ENCODE results near the gene PPARD. TPM values are rescaled to one million over a fixed set of nuclear protein-coding genes. Genes with fewer than 3 reads are reported as not detected.
A peak's percentile ranks its signal among the peaks of the same experiment; 100 is the strongest.
"Not testable (repeated sequence)": the region's sequence is repeated elsewhere in the genome, so short reads cannot be mapped to it uniquely, and the experiment has no call there.

The PPARD gene
- total RNA-seq, 1 donor from 2014 or later = 14.7 TPM

DNA sequence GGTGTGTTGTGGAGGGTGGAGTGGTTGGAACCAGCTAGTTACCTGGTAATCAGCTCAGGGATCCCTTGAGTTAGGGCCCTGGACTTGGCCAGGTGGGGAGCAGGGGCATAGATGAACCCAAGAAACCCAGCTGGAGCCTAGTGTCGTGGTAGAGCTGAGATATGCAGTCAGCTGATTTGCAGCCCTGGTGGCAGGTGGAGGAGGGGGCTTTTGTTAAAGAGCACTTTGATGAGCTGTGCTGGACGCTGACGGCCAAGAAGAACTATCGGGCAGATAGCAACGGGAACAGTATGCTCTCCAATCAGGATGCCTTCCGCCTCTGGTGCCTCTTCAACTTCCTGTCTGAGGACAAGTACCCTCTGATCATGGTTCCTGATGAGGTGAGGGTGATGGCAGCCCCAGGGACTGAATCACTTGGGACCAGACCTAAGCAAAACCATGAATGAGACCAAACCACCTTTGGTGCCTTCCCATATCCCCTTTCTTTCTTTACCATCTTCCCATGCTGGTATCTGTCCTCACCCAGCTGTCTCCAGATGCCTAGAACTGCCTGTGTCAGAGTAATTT is 32.0 kb upstream of the PPARD start:
- ATAC-seq (peak; percentile 16), DNase-seq (ENCODE audit: missing footprints) (no peak)
- intact Hi-C loops (cut with DNase I) = no loop called here

DNA sequence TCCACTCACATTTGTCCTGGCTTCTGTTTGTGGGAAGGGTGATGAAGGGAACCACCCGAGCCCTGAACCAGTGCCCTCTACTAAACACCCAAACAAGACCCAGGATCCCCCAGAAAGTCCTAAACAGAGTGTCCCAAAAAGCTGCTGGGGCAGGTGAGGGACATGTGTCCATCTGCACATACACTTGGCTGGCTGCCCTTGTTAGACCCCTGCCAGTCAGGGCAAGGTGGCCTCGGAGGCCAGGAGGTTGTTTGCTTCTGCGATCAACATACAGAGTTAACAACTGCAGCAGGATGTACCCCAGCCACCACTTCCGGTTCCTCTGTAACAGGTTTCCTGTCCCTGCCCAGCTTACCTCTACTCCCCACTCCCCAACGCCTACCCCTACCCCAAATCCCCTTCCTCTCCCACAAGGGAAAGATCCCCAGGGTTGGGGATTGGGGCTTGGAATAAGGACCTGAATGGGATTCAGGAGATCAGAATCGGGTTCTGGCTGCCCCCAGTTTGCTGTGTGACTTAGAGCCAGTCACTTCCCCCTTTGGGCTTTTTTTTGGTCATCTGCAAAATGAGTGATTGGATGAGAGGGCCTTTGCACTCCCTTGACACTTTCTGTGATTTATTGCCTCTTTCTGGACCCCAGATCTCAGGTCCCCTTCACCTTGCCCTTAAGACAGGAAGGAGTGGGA is 30.8 kb upstream of the PPARD start:
- DNase-seq (ENCODE audit: missing footprints) = no peak
- ATAC-seq = no peak

DNA sequence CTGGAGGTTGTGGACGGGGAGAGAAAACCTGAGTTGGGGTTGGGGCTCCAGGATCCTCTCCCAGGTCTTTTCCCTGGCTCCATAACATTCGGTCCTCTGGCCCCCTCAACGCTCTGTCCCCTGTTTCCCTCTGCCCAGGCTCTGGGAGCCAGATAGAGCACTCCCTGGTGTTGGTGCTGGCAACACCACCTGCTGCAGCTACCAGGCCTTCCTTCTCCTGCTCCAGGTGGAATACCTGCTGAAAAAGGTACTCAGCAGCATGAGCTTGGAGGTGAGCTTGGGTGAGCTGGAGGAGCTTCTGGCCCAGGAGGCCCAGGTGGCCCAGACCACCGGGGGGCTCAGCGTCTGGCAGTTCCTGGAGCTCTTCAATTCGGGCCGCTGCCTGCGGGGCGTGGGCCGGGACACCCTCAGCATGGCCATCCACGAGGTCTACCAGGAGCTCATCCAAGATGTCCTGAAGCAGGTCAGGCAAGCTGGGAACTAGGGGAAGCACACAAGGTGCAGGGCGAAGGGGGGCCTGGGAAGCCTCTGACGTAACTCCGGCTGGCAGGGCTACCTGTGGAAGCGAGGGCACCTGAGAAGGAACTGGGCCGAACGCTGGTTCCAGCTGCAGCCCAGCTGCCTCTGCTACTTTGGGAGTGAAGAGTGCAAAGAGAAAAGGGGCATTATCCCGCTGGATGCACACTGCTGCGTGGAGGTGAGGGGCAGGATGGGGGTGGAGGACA is 30.1 kb upstream of the PPARD start:
- intact Hi-C loops (cut with DNase I) = no loop called here
- DNase-seq (ENCODE audit: missing footprints) = no peak
- no peak for ATAC-seq

More for the DNA sequence above, 30.8 kb upstream of the PPARD start:
- intact Hi-C loops (cut with DNase I) = no loop called here

DNA sequence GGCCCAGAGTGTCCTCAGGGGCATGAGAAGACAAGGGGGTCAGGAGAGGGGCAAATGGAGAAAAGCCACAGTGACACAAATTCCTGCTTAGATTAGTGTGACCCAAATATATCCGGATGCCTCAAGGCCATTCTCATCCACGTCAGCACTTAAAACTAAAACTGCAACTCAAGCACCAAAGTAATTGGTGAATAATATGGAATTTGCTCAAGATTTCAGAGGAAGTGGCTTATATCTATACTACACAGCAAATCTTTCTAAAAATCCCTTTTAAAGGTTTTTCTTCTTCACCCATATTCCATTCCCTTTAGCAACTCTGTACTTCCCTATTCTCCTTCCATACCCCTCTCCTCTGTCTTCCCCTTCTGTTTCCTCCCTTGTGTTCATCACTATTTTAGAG is 29.6 kb upstream of the PPARD start:
- DNase-seq (ENCODE audit: missing footprints) (no peak), ATAC-seq (no peak)
- intact Hi-C loops (cut with DNase I) = no loop called here

DNA sequence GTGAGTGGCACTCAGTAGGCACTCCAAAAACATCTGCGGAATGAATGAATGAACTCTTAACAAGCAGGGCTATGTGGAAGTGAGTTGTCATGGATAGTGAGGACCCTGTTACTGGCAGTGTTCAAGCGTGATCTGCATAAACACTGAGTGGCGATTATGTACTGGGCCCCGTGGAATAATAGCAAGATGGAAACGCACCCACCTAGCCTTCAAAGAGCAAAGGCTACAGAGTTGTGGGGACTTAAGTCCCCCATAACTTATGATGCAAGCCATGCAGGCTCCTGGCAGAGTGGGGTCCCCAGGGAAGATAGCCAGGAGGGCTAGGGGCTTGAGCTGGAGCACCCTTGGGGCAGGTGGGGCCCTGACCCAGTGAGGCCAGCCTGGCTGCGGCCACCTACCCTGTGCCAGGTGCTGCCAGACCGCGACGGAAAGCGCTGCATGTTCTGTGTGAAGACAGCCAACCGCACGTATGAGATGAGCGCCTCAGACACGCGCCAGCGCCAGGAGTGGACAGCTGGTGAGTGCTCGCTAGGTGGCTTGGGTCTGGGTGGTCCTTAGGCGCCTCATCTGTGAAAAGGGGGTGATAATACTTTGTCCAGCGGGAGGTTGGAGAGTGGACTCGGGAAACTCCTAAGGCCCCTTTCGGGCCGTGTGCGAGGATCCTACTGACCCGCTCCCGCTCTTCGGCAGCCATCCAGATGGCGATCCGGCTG is 24.7 kb upstream of the PPARD start:
- intact Hi-C loops (cut with DNase I) = no loop called here
- no peak for DNase-seq (ENCODE audit: missing footprints)

DNA sequence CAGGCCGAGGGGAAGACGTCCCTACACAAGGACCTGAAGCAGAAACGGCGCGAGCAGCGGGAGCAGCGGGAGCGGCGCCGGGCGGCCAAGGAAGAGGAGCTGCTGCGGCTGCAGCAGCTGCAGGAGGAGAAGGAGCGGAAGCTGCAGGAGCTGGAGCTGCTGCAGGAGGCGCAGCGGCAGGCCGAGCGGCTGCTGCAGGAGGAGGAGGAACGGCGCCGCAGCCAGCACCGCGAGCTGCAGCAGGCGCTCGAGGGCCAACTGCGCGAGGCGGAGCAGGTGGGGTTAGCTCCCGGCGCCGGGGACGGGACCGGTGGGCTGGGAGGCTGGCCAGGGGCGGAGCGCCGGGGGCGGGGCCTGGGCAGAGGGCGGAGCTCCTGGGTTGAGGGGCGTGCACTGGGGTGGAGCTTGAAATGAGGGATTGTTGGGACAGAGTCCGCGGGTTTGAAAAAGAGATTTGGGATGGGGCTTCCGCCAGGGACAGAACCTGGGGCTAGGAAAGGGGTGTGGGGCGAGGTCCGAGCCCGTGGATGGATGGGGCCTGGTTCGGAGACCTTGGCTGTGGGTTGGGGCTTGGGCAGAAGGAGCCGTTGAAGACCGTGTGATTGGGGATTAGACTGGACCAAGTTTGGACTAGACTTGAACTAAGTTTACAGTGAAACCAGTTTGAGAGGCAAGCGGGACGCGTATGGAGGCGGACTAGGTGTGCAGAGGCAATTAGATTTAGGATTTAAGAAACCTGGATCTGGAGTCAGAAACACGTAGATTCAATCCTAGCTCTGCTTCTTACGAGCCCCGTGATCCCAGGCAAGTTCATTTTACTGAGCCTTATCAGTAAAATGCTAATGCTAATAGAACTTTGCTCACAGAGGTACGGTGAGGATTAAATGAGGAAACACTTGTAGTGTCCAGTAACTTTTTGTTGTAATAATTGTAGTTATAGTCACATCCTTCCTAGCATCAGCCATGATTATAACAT is 23.9 kb upstream of the PPARD start:
- ATAC-seq = peak; percentile 99
- intact Hi-C loops (cut with DNase I) = no loop called here
- DNase-seq (ENCODE audit: missing footprints) = peak; percentile 81

More for the DNA sequence above, 24.7 kb upstream of the PPARD start:
- ATAC-seq = peak; percentile 30

DNA sequence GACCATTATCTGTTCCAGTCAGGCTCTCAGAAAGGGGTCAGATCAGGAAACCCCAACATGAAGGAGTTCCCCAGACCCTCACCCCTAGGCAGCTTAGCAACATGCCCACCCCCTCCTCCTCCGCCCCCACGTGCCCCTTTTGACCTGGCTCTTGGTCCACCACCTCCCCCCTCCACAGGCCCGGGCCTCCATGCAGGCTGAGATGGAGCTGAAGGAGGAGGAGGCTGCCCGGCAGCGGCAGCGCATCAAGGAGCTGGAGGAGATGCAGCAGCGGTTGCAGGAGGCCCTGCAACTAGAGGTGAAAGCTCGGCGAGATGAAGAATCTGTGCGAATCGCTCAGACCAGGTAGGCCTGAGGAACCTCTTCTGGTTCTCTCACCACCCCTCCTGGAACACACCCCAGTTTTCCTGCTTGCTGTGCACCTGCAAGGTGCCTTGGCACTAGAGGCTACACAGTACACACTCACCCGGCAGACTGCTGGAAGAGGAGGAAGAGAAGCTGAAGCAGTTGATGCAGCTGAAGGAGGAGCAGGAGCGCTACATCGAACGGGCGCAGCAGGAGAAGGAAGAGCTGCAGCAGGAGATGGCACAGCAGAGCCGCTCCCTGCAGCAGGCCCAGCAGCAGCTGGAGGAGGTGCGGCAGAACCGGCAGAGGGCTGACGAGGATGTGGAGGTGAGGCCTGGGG is 22.9 kb upstream of the PPARD start:
- ATAC-seq = no peak
- no peak for DNase-seq (ENCODE audit: missing footprints)
- intact Hi-C loops (cut with DNase I) = no loop called here

DNA sequence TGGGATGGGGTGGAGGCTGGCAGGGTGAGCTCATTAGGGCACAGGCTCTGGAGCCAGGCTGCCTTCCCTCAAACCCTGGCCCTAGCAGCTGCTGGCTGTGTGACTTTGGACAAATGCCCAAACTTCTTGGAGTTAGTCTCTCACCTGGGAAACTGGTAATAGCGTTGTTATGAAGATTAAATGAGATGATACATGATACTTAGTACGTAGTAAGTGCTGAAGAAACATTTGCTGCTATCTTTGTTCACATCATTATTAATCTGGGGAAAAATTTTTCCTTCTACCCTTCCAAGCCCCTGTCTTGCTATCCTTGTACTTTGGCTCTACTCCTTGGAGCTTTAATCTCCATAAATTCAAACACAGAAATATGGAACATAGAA is 22.3 kb upstream of the PPARD start:
- ATAC-seq = no peak
- DNase-seq (ENCODE audit: missing footprints) = no peak
- intact Hi-C loops (cut with DNase I) = no loop called here

DNA sequence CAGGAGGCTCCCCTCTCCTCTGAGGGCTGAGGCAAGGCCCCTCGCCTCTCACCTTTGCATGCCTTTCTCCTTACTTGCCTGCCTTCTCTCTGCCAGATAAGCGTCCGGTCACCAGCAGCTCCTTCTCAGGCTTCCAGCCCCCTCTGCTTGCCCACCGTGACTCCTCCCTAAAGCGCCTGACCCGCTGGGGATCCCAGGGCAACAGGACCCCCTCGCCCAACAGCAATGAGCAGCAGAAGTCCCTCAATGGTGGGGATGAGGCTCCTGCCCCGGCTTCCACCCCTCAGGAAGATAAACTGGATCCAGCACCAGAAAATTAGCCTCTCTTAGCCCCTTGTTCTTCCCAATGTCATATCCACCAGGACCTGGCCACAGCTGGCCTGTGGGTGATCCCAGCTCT is 21.3 kb upstream of the PPARD start:
- intact Hi-C loops (cut with DNase I) = no loop called here
- no peak for DNase-seq (ENCODE audit: missing footprints)
- no peak for ATAC-seq

DNA sequence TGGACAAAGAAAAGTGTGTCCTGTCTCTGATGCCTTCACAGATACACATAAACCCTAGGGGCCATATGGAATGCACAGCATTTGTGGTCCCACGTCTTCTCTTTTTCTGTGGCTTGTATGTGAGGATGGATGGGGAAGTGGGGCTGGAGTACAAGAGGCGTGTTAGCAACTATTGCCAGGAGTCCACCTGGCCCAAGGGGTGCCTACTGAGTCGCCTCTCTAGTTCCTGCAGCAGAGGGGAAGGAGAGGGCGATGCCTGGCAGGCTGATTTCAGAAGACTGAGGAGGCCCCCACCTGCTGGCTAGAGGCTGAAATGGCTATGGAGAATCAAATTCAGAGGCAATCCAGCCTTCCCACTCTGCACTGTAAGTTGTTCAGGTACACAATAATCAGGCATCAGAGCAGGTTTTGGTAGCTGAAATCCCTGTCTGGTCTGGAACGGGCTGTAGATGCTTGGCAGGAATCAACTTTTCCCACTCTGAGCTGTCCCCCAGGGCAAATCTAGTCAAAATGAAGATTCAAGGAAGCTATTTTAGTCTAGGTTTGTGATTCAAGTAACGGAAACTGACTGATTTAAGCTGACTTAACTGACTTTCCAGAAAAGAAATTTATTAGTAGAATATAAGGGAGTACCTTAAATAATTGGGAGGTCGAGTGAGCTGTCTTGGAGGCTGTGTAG is 14.9 kb upstream of the PPARD start:
- DNase-seq (ENCODE audit: missing footprints) (peak; percentile 78), ATAC-seq (peak; percentile 79)
- intact Hi-C loops (cut with DNase I) = no loop called here

DNA sequence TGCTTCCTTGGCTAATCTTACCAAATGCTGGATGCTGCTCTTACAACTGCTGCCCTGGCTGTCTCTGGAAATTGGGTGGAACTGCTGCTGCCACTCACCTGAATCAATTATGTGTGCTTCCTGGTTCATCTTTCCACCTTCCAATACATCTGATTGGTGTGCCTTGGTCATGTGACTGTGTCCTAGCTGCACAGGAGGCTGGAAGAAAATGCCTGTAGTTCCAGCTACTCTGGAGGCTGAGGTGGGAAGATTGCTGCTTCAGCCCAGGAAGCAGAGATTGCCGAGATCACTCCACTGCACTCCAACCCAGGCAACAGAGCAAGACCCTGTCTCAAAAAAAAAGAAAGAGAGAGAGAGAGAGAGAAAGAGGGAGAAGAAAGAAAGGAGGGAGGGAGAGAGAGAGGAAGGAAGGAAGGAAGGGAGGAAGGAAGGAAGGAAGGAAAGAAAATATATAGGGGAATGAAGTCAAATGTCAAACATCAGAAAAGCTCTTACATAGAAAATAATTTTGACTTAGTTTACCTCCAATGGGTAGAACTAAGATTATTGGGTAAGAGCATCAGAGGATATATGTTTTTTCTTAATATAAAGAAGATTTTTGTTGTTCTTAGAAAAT is 14.1 kb upstream of the PPARD start:
- DNase-seq (ENCODE audit: missing footprints) (no peak), ATAC-seq (no peak)
- intact Hi-C loops (cut with DNase I) = no loop called here

DNA sequence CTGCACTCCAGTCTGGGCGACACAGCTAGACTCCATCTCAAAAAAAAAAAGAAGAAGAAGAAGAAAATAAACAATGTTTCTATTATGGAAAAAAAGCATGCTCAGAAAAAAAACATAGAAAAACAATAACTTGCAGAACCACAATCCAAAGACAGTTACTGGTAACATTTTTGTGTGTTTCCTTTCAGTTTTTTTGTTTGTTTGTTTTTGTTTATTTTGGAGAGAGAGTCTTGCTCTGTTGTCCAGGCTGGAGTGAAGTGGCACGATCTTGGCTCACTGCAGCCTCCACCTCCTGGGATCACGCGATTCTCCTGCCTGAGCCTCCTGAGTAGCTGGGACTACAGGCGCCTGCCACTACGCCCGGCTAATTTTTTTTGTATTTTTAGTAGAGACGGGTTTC is 13.4 kb upstream of the PPARD start:
- ATAC-seq; DNase-seq (ENCODE audit: missing footprints); intact Hi-C loops (cut with DNase I): not testable (repeated sequence)

DNA sequence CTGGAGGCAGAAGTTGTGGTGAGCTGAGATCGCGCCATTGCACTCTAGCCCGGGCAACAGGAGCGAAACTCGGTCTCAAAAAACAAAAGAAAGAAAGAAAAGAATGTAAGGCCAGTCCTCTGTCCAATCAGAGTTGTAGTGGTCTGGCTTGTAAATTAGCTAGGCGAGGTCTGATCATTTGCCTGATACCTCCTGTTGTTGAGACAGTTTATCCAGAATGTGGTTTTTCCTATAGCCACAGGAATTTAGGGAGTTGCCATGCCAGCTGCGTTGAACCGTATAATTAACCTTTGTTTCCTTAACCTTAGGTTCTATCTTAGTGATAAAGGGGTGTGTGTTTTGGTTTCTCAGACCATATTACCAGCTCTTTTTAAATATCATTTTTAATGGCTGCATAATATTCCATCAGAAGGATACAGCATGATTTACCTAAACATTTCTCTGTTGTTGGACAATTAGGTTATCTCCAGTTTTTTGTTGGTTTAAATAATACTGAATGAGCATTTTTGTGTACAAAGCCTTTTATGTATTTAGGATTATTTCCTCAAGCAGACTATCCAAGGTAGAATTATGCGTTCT is 11.7 kb upstream of the PPARD start:
- no peak for DNase-seq (ENCODE audit: missing footprints)
- no peak for ATAC-seq
- intact Hi-C loops (cut with DNase I) = no loop called here

DNA sequence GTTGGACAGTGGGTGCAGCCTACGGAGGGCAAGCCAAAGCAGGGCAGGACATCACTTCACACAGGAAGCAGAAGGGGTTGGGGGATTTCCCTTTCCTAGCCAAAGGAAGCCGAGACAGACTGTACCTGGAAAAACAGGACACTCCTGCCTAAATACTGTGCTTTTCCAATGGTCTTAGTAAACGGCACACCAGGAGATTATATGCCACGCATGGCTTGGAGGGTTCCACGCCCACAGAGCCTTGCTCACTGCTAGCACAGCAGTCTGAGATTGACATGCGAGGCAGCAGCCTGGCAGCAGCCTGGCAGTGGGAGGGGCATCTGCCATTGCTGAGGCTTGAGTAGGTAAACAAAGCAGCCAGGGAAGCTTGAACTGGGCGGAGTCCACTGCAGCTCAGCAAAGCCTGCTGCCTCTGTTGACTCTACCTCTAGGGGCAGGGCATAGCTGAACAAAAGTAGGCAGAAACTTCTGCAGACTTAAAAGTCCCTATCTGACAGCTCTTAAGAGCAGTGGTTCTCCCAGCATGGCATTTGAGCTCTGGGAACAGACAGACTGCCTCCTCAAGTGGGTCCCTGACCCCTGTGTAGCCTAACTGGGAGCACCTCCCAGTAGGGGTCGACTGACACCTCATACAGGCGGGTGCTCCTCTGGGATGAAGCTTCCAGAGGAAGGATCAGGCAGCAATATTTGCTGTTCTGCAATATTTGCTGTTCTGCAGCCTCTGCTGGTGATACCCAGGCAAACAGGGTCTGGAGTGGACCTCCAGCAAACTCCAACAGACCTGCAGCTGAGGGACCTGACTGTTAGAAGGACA is 10.1 kb upstream of the PPARD start:
- ATAC-seq; DNase-seq (ENCODE audit: missing footprints); intact Hi-C loops (cut with DNase I): not testable (repeated sequence)

DNA sequence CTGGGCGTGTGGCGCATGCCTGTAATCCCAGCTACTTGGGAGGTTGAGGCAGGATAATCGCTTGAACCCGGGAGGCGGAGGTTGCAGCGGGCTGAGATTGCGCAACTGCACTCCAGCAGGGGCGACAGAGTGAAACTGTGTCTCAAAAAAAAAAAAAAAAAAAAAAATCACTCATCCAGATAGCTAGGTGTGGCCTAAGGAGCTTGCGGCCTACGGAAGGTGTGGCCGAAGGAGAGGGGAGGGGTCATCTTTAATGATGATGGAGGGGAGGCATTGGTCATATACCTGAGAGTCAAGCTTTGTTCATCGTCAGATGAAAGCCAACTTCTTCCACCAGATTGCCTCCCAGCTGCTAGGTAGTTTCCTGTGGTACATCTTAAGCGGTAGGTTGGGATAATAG is 801 bp upstream of the PPARD start:
- intact Hi-C loops (cut with DNase I) = loop anchor here (5.0 kb wide), 1 partner anchor 396 kb away; the partner anchor contains the start of gene ARMC12
- DNase-seq (ENCODE audit: missing footprints) (no peak), ATAC-seq (no peak)

Data from Right ventricle myocardium inferior (tissue), 1 donor.